ENCODE results near the gene IL31. TPM values are rescaled to one million over a fixed set of nuclear protein-coding genes. Genes with fewer than 3 reads are reported as not detected.

Gene IL31
- total RNA-seq, 1 donor from 2014 or later = not detected

- no peak for DNase-seq (ENCODE audit: low read depth)
- TF ChIP-seq, protein P1, sequence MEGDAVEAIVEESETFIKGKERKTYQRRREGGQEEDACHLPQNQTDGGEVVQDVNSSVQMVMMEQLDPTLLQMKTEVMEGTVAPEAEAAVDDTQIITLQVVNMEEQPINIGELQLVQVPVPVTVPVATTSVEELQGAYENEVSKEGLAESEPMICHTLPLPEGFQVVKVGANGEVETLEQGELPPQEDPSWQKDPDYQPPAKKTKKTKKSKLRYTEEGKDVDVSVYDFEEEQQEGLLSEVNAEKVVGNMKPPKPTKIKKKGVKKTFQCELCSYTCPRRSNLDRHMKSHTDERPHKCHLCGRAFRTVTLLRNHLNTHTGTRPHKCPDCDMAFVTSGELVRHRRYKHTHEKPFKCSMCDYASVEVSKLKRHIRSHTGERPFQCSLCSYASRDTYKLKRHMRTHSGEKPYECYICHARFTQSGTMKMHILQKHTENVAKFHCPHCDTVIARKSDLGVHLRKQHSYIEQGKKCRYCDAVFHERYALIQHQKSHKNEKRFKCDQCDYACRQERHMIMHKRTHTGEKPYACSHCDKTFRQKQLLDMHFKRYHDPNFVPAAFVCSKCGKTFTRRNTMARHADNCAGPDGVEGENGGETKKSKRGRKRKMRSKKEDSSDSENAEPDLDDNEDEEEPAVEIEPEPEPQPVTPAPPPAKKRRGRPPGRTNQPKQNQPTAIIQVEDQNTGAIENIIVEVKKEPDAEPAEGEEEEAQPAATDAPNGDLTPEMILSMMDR (IDR thresholded peaks at IDR 0.05; ENCODE audit: insufficient read depth, low read length, poor library complexity, severe bottlenecking) = no peak
- Histone ChIP-seq H3K27me3 (ENCODE audit: control insufficient read depth, insufficient read depth, low read length) (peaks cover 3% of the 10 kb centered on the region), H3K4me3 (ENCODE audit: low read depth, low read length) (no peak overlapping the region), H3K36me3 (ENCODE audit: control insufficient read depth, insufficient read depth, low read length) (no peaks in the 10 kb centered on the region)
These were observed 1.6 kb downstream of the IL31 start for GRCh38 chr12:122172262-122172939.

DNA sequence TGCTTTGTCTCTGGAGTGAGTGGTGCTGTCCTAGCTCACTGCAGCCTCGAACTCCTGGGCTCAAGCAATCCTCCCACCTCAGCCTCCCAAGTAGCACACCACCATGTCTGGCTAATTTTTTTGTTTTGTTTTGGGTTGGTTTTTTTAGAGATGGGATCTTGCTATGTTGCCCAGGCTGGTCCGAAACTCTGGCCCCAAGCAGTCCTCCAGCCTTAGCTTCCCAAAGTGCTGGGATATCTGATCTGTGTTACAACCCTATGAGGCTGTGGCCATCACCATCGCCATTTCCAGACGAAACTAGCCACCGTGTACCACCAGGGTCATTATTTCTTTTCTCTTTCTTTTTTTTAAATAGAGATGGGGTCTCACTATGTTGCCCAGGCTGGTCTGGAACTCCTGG lies 2.6 kb downstream of the IL31 start:
- peaks cover 3% of the 10 kb centered on the region for H3K27me3 ChIP-seq (ENCODE audit: control insufficient read depth, insufficient read depth, low read length)
- DNase-seq (ENCODE audit: low read depth) = no peak
- H3K36me3 ChIP-seq (ENCODE audit: control insufficient read depth, insufficient read depth, low read length) = no peaks in the 10 kb centered on the region
- H3K4me3 ChIP-seq (ENCODE audit: low read depth, low read length) = no peak overlapping the region
- TF ChIP-seq, protein P1 (IDR thresholded peaks at IDR 0.05; ENCODE audit: insufficient read depth, low read length, poor library complexity, severe bottlenecking) = no peak

- no peak overlapping the region for H3K4me3 ChIP-seq (ENCODE audit: low read depth, low read length)
- peaks cover 3% of the 10 kb centered on the region for H3K27me3 ChIP-seq (ENCODE audit: control insufficient read depth, insufficient read depth, low read length)
- TF ChIP-seq, protein P1 (IDR thresholded peaks at IDR 0.05; ENCODE audit: insufficient read depth, low read length, poor library complexity, severe bottlenecking) = no peak
- no peak for DNase-seq (ENCODE audit: low read depth)
- H3K36me3 ChIP-seq (ENCODE audit: control insufficient read depth, insufficient read depth, low read length) = no peaks in the 10 kb centered on the region
These were observed 5.5 kb downstream of the IL31 start for GRCh38 chr12:122168492-122168891.

GRCh38 chr12:122167356-122167925 lies 6.6 kb downstream of the IL31 start:
- no peaks in the 10 kb centered on the region for H3K36me3 ChIP-seq (ENCODE audit: control insufficient read depth, insufficient read depth, low read length)
- TF ChIP-seq, protein P1 (IDR thresholded peaks at IDR 0.05; ENCODE audit: insufficient read depth, low read length, poor library complexity, severe bottlenecking) = no peak
- no peaks in the 10 kb centered on the region for H3K27me3 ChIP-seq (ENCODE audit: control insufficient read depth, insufficient read depth, low read length)
- H3K4me3 ChIP-seq (ENCODE audit: low read depth, low read length) = no peak overlapping the region
- no peak for DNase-seq (ENCODE audit: low read depth)

DNA sequence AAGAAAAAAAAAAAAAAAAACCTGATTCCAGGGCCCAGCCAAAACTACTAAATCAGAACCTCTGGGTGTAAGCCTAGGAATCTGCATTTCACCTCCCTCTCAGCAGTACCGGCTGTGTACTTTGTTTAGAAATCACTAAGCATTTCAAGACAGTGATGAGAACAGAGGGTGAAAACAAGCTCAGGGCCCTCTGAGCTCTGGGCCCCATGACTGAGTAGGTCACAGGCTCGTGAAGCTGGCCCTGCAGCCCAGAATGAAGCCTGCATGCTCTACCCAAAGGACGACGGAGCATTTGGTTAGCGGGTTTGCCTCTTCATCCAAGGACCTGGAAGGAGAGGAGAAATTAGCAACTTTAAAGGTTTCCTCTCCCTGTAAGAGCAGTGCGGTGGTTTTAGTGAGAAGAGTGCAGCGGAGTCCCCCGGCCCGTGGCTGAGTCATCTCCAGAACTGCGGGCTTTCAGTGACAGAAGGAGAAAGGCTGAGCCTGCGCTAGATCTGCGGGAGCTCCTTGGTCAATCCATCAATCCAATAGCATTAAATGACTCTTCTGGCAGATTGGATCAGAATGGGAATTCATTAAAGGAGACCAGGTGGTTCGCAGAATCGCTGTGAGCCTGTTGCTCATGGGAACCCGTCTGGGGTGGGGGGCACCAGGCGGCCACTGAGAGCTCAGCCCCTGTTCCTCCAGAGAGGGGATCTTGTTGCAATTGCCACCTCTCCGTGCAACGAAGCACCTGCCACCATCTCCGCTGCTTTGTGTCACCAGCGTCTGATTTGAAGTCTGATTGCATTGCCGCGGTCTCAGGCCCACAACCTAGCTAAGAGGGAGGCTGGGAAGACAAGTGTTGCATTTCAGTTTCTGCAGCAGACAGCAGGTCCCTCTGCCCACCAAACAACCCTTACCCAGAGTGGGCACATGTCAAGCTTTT lies 7.3 kb downstream of the IL31 start:
- Histone ChIP-seq H3K36me3 (ENCODE audit: control insufficient read depth, insufficient read depth, low read length) (no peaks in the 10 kb centered on the region), H3K4me3 (ENCODE audit: low read depth, low read length) (no peak overlapping the region), H3K27me3 (ENCODE audit: control insufficient read depth, insufficient read depth, low read length) (no peaks in the 10 kb centered on the region)
- DNase-seq (ENCODE audit: low read depth) = no peak
- TF ChIP-seq, protein P1 (IDR thresholded peaks at IDR 0.05; ENCODE audit: insufficient read depth, low read length, poor library complexity, severe bottlenecking) = no peak

All from kidney epithelial cell (primary cell).